Liver (tissue), 9 donors: ENCODE data around the gene TVP23A. TPM values are rescaled to one million over a fixed set of nuclear protein-coding genes. Genes with fewer than 3 reads are reported as not detected.

Source experiments
- DNase-seq: peaks from one replicate; pipeline ENCODE4 v3.0.0-alpha.2; 2017; ENCODE audit warnings: low spot score
- H3K27ac ChIP-seq, 2 donors: one replicate each; pipeline ENCODE4 v1.7.0; 2013; ENCODE audit warnings: inconsistent platforms in 2 of 2, low read length in 2 of 2, control low read depth in 1 of 2, low read depth in 1 of 2, mild to moderate bottlenecking in 1 of 2
- H3K27me3 ChIP-seq, 4 donors: one replicate each; pipeline versions ENCODE4 v1.6.1 to v1.7.0; 2013; ENCODE audit warnings: low read length in 3 of 4, inconsistent platforms in 1 of 4, mild to moderate bottlenecking in 1 of 4, moderate library complexity in 1 of 4; ENCODE audit not compliant: control insufficient read depth in 4 of 4, insufficient read depth in 4 of 4
- H3K36me3 ChIP-seq, 4 donors: one replicate each; pipeline versions ENCODE4 v1.6.1 to v1.7.0; 2013; ENCODE audit warnings: low read length in 3 of 4, mild to moderate bottlenecking in 3 of 4, low read depth in 1 of 4, moderate library complexity in 1 of 4; ENCODE audit not compliant: control insufficient read depth in 4 of 4, insufficient read depth in 3 of 4
- H3K4me1 ChIP-seq, 4 donors: one replicate each; pipeline versions ENCODE4 v1.6.1 to v1.7.0; 2013; ENCODE audit warnings: low read length in 3 of 4, mild to moderate bottlenecking in 3 of 4, moderate library complexity in 1 of 4; ENCODE audit not compliant: control insufficient read depth in 4 of 4, insufficient read depth in 4 of 4
- H3K4me3 ChIP-seq, 3 donors: one replicate each; pipeline versions ENCODE4 v1.6.1 to v1.7.0; 2013; ENCODE audit warnings: low read length in 3 of 3, control low read depth in 1 of 3, low read depth in 1 of 3, mild to moderate bottlenecking in 1 of 3
- H3K9ac ChIP-seq, 2 donors: one replicate each; pipeline ENCODE4 v1.7.0; 2013; ENCODE audit warnings: low read length in 2 of 2, mild to moderate bottlenecking in 2 of 2, moderate library complexity in 2 of 2, control low read depth in 1 of 2, low read depth in 1 of 2
- H3K9me3 ChIP-seq, 4 donors: one replicate each; pipeline versions ENCODE4 v1.6.1 to v1.7.0; 2013; ENCODE audit warnings: low read length in 3 of 4; ENCODE audit not compliant: control insufficient read depth in 4 of 4
- CTCF ChIP-seq: fragments of 150-350 bp; IDR thresholded peaks from 2 replicates; pipeline ENCODE4 v1.5.1; 2017; ENCODE audit warnings: improper control_type of control experiment, low read depth, low read length; ENCODE audit not compliant: missing input control
- FOXA2 ChIP-seq: IDR thresholded peaks from 2 replicates; pipeline ENCODE4 v1.6.1; 2016; ENCODE audit warnings: antibody characterized with exemption
- GABPA ChIP-seq, 2 donors: IDR thresholded peaks in 1 of 2; conservative IDR thresholded peaks in 1 of 2; 2 replicates each; pipeline ENCODE4 v1.6.1; 2016; ENCODE audit warnings: antibody characterized with exemption in 2 of 2, mild to moderate bottlenecking in 1 of 2, moderate library complexity in 1 of 2
- HNF4A ChIP-seq, 2 donors: conservative IDR thresholded peaks; 2 replicates each; pipeline ENCODE4 v1.6.1; 2016; ENCODE audit warnings: antibody characterized with exemption in 2 of 2, mild to moderate bottlenecking in 2 of 2
- HNF4G ChIP-seq: IDR thresholded peaks from 2 replicates; pipeline ENCODE4 v1.6.1; 2016; ENCODE audit warnings: antibody characterized with exemption
- JUND ChIP-seq, 2 donors: IDR thresholded peaks; 2 replicates each; pipeline ENCODE4 v1.6.1; 2016; ENCODE audit warnings: antibody characterized with exemption in 2 of 2
- MAX ChIP-seq: IDR thresholded peaks from 2 replicates; pipeline ENCODE4 v1.6.1; 2016; ENCODE audit warnings: antibody characterized with exemption
- NR2F2 ChIP-seq: IDR thresholded peaks from 2 replicates; pipeline ENCODE4 v1.6.1; 2016; ENCODE audit warnings: antibody characterized with exemption
- RAD21 ChIP-seq, 2 donors: IDR thresholded peaks; 2 replicates each; pipeline ENCODE4 v1.6.1; 2016; ENCODE audit warnings: antibody characterized with exemption in 2 of 2, mild to moderate bottlenecking in 2 of 2
- REST ChIP-seq: IDR thresholded peaks from 2 replicates; pipeline ENCODE4 v1.6.1; 2016; ENCODE audit warnings: antibody characterized with exemption, mild to moderate bottlenecking
- RXRA ChIP-seq, 2 donors: IDR thresholded peaks; 2 replicates each; pipeline ENCODE4 v1.6.1; 2017 to 2018; ENCODE audit warnings: antibody characterized with exemption in 2 of 2, mild to moderate bottlenecking in 1 of 2
- TAF1 ChIP-seq: conservative IDR thresholded peaks from 2 replicates; pipeline ENCODE4 v1.6.1; 2016; ENCODE audit warnings: antibody characterized with exemption, mild to moderate bottlenecking
- ZBTB33 ChIP-seq: IDR thresholded peaks from 2 replicates; pipeline ENCODE4 v1.6.1; 2016; ENCODE audit warnings: antibody characterized with exemption
- WGBS: extraction: QIAGEN DNeasy Blood & Tissue Kit; methylation state at CpG from one replicate; pipeline ENCODE4 v1.1.7; 2013; 5-methylcytosine and 5-hydroxymethylcytosine counted together
- polyA plus RNA-seq, 2 donors: library from polyadenylated mRNA; stranded (reverse) in 1 of 2; unstranded in 1 of 2; fragments of 200-250 nt in 1 of 2; fragments of >200 nt in 1 of 2; fragmentation: Nextera tagmentation in 1 of 2; extraction: Ambion mirVana in 1 of 2; gene quantifications; one replicate each; pipeline versions ENCODE4 v1.2.1 to v1.2.3, GENCODE V29; 2013 to 2015
- total RNA-seq, 2 donors: library from RNA; depleted of rRNA; stranded (reverse); fragments of >200 nt; gene quantifications; one replicate each; pipeline ENCODE4 v1.2.3, GENCODE V29; 2014
- donor health status: healthy.
- donor health status: healthy.
- donor health status: healthy.
- donor health status: healthy.
- donor health status: healthy.

Gene TVP23A
- total and polyA plus RNA-seq, 4 donors, result 0.09 to 0.32 (median 0.09) TPM; not detected in 1

- no peaks in the 10 kb centered on the region for H3K27me3 ChIP-seq
- no peak for TF ChIP-seq HNF4A (conservative IDR thresholded peaks at IDR 0.05)
- no peak for TF ChIP-seq FOXA2
- TF ChIP-seq NR2F2, result no peak
- no peak for TF ChIP-seq ZBTB33
- TF ChIP-seq GABPA (IDR thresholded peaks at IDR 0.05 in 1 of 2, conservative IDR thresholded peaks at IDR 0.05 in 1 of 2), result no peak
- no peak for TF ChIP-seq RXRA (IDR thresholded peaks at IDR 0.05)
- TF ChIP-seq HNF4G, result no peak
- TF ChIP-seq CTCF, result no peak
- no peak for TF ChIP-seq REST
- DNase-seq, result no peak
- peaks cover 25 to 76% (median 52%) of the 10 kb centered on the region in 4 donors for H3K36me3 ChIP-seq
- no peak overlapping the region for H3K27ac ChIP-seq
- no peaks in the 10 kb centered on the region for H3K9me3 ChIP-seq
- H3K4me3 ChIP-seq, result no peak overlapping the region
- H3K4me1 ChIP-seq, result no peaks in the 10 kb centered on the region
- H3K9ac ChIP-seq, result no peak overlapping the region
- 91% methylated on average over 3 of the region's 3 CpGs for WGBS
Observed at GRCh38 chr16:10760858-10761257, 57.7 kb downstream of the TVP23A start.

- 87% methylated on average over 6 of the region's 6 CpGs for WGBS
- no peak for DNase-seq
- H3K4me1 ChIP-seq, result no peaks in the 10 kb centered on the region
- H3K27ac ChIP-seq, result no peak overlapping the region
- peaks cover 20 to 71% (median 47%) of the 10 kb centered on the region in 4 donors for H3K36me3 ChIP-seq
- H3K4me3 ChIP-seq, result no peak overlapping the region
- no peaks in the 10 kb centered on the region for H3K9me3 ChIP-seq
- no peak overlapping the region for H3K9ac ChIP-seq
- H3K27me3 ChIP-seq, result no peaks in the 10 kb centered on the region
- TF ChIP-seq FOXA2 (no peak), CTCF (no peak), MAX (no peak), JUND (IDR thresholded peaks at IDR 0.05) (no peak), ZBTB33 (no peak), RXRA (IDR thresholded peaks at IDR 0.05) (no peak), TAF1 (no peak), RAD21 (IDR thresholded peaks at IDR 0.05) (no peak)
Observed at GRCh38 chr16:10756574-10756973, 62.0 kb downstream of the TVP23A start.
